HG03139 (cell line): ENCODE results near the gene TMEM120B.
"Not testable (repeated sequence)": the region's sequence is repeated elsewhere in the genome, so short reads cannot be mapped to it uniquely, and the experiment has no call there.

Experiments used
- ATAC-seq: cut with Tn5 transposase; IDR thresholded peaks from one replicate; pipeline ENCODE4 v1.9.1; 2021; ENCODE audit not compliant: unreplicated experiment

TMEM120B gene

GRCh38 chr12:121738340-121738858 lies 25.8 kb downstream of the TMEM120B start:
- ATAC-seq, result no peak

DNA sequence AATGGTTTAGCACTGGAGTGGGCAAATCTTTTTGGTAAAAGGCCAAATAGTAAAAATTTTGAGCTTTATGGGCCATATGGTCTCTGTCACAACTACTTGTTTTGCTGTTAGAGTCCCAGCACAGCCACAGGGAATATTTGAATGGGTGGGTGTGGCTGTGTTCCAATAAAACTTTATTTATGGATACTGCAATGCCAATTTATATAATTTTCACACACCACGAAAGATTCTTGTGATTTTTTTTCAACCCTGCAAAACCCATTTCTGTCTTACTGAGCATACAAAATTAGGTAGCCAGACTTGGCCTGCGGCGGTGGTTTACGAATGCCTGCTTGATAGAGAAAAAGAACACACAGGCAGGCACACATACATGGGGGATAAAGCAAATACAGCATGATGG lies 28.3 kb downstream of the TMEM120B start:
- no peak for ATAC-seq

GRCh38 chr12:121741743-121742142 lies 29.2 kb downstream of the TMEM120B start:
- ATAC-seq, result no peak

- not testable (repeated sequence) for ATAC-seq
These were observed 33.0 kb downstream of the TMEM120B start for GRCh38 chr12:121745545-121745944.

DNA sequence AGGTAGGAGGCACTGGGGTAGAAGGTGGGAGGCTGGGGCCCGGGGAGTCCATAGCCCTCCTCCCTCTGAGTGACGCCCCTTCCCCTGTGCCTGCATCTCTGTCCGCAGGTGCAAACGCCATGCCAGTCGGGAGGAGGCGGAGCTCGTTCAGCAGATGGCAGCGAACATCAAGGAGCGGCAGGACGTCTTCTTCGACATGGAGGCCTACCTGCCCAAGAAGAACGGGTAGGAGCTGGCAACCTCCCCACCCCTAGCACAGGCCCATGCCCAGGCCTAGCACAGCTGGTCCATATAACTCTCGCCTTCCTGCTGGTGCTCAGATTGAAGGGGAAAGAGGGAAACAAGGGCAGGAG lies 35.6 kb downstream of the TMEM120B start:
- ATAC-seq, result no peak

DNA sequence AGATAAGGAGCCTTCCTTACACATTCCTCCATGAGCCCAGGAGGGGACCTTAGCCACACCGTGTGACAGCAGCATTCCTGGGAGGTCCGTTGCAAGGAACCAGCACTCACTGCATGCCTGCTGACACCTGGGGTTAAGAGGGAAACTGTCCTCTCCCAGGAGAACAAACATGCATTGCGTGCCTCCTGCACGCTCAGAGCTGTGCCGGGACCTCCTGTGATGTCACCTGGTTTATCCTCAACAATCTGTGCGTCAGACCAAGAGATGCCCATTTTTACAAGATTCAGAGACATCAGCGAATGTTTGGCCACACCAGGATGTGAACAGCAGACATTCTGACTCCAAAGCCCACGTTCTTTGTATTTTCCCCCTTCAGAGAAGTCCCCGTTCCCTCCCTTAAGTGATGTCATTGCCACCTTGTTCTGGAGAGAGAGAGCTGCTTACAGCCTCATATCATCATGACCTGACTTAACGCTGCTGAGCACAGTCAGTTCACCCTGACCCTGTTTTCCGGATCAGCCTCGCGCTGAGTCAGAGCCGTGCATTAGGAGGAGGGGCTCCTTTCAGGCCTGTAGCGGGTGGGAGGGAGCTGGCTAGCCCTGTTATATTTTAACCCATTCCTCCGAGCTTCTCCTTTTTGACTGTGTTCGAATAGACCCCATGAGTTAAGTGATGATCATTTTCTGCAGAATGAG lies 36.2 kb downstream of the TMEM120B start:
- no peak for ATAC-seq

GRCh38 chr12:121749267-121749666 lies 36.7 kb downstream of the TMEM120B start:
- ATAC-seq, result no peak

DNA sequence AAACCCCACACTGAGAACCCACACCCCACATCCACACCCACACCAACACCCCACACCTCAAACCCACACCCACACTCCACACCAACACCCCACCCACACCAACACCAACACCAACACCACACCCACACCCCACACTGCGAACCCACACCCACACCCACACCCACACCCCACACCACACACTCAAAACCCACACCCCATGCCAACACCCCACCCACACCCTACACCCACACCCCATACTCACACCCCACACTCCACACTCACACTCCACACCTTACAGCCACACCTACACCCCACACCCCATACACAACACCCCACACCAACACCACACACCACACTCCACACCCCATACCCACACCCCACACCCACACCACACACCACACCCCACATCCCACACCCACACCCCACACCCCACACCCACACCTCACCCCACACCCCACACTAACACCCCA lies 38.0 kb downstream of the TMEM120B start:
- no peak for ATAC-seq

- ATAC-seq, result no peak
These were observed 38.5 kb downstream of the TMEM120B start for GRCh38 chr12:121751034-121751433.

GRCh38 chr12:121751749-121752351 lies 39.3 kb downstream of the TMEM120B start:
- ATAC-seq, result no peak

GRCh38 chr12:121753844-121754264 lies 41.3 kb downstream of the TMEM120B start:
- ATAC-seq, result no peak

DNA sequence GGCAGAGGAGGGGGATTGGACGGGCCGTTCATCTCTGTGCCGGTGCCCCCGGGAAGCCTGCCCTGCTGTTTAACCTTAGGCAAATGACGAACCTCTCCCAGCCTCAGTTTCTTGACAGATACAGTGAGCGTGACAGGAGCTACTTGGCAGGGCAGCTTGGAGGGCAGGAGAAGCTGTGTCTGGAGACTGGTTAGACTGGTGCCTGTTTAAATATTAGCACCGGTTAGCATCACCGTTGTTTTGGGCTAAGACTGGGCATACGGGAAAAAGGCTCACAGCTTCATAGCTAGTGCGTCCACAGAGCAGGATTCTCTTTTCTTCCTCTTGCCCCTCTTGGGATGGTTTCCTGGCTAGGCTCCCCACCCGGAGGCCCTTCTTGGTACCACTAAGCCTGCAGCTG lies 42.3 kb downstream of the TMEM120B start:
- ATAC-seq, result no peak

DNA sequence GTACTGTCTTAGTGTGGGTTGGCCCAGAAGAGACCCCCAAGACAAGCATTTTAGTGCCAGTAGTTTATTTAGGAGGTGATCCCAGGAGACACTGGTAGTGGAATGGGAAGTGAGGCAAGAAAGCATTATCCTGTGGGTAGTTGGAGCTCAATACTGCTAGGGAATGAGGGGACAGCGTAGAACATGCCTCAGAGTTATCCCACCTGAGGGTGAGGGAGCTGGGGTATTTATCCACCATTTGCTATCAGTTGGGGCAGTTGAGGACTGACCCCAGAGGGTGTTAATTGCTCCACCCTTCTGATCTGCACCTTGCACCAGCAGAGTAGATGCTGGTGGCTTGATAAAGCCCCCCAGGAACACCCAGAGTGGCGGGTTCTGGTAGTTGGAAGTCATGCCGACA lies 43.0 kb downstream of the TMEM120B start:
- no peak for ATAC-seq

DNA sequence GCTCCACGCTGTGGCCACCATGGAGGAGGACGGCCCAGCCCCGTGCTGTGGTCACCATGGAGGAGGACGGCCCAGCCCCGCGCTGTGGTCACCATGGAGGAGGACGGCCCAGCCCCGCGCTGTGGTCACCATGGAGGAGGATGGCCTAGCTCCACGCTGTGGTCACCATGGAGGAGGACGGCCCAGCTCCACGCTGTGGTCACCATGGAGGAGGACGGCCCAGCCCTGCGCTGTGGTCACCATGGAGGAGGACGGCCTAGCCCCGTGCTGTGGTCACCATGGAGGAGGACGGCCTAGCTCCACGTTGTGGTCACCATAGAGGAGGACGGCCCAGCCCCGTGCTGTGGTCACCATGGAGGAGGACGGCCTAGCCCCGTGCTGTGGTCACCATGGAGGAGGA lies 46.0 kb downstream of the TMEM120B start:
- not testable (repeated sequence) for ATAC-seq

DNA sequence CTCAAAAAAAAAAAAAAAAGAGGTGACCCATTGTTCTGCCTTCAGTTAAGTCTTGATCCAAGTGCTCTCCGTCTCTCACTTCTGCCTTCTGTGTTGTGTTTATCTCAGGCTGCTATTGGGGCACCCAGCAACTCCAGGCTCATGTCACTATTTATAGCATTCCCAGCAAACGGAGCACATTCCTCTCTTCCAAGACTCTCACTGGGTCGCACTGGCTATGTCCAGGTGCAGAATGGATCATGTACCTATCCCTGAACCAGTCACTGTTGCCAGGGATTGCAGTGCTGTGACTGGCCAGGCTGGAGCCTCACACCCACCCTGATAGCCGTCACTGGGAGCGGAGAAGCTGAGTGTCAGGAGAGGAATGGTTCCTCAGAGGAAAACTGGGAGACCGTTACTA lies 49.7 kb downstream of the TMEM120B start:
- ATAC-seq, result no peak

DNA sequence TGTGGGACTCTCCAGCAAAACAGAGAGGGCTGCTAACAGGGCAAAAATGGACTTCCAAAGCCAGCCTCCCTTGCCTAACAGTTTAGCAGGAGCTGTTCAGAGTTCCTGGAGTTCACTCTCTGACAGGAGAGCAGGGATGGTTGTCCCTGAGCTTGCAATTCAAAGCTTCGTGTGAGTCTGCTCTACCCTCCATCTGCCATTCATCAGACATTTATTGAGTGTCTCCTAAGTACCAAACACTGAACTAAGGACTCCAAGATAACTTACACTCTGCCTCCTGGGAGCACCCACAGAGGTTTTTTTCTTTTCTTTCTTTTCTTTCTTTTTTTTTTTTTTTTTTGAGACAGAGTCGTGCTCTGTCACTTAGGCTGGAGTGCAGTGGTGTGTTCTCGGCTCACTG lies 52.3 kb downstream of the TMEM120B start:
- no peak for ATAC-seq

DNA sequence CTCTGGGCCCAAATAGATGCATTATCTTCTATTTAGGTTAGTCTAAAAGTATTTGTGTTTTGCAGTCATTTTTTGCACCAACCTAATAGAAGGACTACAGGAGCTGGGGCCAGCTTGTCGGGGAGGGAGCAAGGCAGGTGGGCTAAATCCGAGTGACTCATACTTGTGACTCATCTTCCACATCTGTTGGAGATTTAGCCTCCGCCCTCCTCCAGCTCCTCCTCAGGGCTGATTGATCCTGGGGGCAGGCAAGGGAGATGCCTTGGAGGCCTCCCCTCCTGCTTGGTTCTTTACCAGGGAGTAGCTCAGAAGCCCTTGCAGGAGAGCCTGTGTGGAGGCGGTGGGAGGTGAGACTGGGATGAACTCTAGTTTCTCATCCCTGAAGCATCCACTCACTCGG lies 53.0 kb downstream of the TMEM120B start:
- no peak for ATAC-seq

DNA sequence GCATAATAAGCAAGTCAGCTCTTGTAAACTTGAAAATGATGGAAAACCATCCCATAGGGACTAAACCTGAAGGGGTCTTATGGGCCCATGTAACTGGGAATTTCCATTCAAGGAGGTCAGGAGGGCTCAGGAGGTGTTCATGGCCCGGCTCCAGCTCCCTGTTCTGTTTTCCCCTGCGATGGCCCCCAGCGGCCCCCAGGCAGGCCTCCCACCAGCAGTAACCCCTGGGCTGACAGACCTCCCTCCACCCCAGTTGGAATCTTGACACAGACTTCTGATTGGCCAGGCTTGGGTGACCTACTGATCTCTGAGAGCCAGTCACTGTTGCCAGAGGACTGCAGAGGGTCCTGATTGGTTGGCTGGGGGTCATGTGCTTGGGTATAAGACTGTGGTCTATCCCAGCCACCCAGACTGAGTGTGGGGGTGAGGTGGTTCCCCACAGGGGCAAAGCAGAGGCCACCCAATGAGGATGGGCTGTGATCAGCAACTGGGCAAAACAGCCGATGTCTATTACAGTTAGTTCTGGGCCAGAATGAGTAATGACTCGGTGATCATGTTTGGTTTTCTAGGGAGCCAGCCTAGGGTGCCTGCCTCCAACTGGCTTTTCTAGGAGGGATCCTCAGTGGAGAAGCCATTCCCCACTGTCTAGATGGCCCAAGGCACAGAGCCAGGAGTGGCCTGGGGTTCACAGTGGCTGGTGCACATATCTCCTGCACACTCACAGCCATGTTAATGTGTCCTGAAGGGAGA lies 53.9 kb downstream of the TMEM120B start:
- ATAC-seq, result no peak

GRCh38 chr12:121767525-121768016 lies 55.0 kb downstream of the TMEM120B start:
- no peak for ATAC-seq

DNA sequence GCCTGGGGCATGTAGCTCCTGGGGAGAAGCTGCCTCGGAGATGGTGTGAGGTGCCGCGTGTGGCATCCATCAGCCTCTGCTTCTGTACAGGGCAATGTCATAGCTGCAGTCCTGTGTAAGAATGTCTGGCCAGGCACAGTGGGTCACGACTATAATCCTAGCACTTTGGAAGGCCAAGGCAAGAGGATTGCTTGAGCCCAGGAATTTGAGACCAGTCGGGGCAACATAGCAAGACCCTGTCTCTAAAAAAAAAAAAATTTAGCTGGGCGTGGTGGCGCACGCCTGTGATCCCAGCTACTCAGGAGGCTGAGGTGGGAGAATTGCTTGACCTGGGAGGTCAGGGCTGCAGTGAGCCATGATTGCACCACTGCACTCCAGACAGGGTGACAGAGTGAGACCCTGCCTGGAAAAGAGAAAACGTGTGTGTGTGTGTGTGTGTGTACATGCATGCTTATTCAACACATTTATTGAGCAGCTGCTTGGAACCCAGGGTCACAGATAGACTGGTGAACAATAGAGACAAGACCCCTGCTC lies 56.8 kb downstream of the TMEM120B start:
- no peak for ATAC-seq

GRCh38 chr12:121769831-121770301 lies 57.3 kb downstream of the TMEM120B start:
- no peak for ATAC-seq
